HepG2 (cell line): ENCODE measurements around the gene RCCD1.

Source experiments
- MATR3 ChIP-seq: sonication (generic); formaldehyde crosslinking; IDR thresholded peaks from 2 replicates; pipeline ENCODE4 v1.4.0; 2020; ENCODE audit warnings: missing genetic modification reagents
- POLR2AphosphoS5 ChIP-seq: IDR thresholded peaks from 2 replicates; pipeline ENCODE4 v1.6.1; 2012; ENCODE audit warnings: low read depth, low read length
- SOX13 ChIP-seq, 3 experiments: fragments of 450-650 bp in 1 of 3; sonication (generic) in 1 of 3; formaldehyde crosslinking in 1 of 3; IDR thresholded peaks in 2 of 3; conservative IDR thresholded peaks in 1 of 3; 2 replicates each; pipeline versions ENCODE4 v1.5.0 to v1.6.1; 2016 to 2020; ENCODE audit warnings: antibody characterized with exemption in 1 of 3, mild to moderate bottlenecking in 1 of 3, missing compliant biosample characterization in 1 of 3, missing genetic modification reagents in 1 of 3, moderate library complexity in 1 of 3
- YY1 ChIP-seq: IDR thresholded peaks from 2 replicates; pipeline ENCODE4 v1.6.1; 2011; ENCODE audit warnings: low read length, low read depth, moderate library complexity, mild to moderate bottlenecking; ENCODE audit not compliant: insufficient read depth, insufficient replicate concordance
- TF ChIP-seq, protein P1 (sequence below): sonication (generic); formaldehyde crosslinking; IDR thresholded peaks from 2 replicates; pipeline ENCODE4 v1.4.0; 2020; ENCODE audit warnings: missing genetic modification reagents, borderline replicate concordance

GRCh38 chr15:90991587-90992285 is 37.1 kb downstream of the RCCD1 start:
- TF ChIP-seq YY1 (no peak), SOX13 (IDR thresholded peaks at IDR 0.05) (no peak), SOX13 (CRISPR knock-in tag; conservative IDR thresholded peaks at IDR 0.05 in 1 of 2, IDR thresholded peaks at IDR 0.05 in 1 of 2) (no peak), POLR2AphosphoS5 (no peak), MATR3 (no peak)
- TF ChIP-seq, protein P1, sequence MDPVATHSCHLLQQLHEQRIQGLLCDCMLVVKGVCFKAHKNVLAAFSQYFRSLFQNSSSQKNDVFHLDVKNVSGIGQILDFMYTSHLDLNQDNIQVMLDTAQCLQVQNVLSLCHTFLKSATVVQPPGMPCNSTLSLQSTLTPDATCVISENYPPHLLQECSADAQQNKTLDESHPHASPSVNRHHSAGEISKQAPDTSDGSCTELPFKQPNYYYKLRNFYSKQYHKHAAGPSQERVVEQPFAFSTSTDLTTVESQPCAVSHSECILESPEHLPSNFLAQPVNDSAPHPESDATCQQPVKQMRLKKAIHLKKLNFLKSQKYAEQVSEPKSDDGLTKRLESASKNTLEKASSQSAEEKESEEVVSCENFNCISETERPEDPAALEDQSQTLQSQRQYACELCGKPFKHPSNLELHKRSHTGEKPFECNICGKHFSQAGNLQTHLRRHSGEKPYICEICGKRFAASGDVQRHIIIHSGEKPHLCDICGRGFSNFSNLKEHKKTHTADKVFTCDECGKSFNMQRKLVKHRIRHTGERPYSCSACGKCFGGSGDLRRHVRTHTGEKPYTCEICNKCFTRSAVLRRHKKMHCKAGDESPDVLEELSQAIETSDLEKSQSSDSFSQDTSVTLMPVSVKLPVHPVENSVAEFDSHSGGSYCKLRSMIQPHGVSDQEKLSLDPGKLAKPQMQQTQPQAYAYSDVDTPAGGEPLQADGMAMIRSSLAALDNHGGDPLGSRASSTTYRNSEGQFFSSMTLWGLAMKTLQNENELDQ: no peak
